ENCODE results near the gene EVPL. TPM values are rescaled to one million over a fixed set of nuclear protein-coding genes. Genes with fewer than 3 reads are reported as not detected.

The EVPL gene
- total and polyA plus RNA-seq, 2 of the 13 experiments (the other 11 are each of a cell fraction or from before 2014, with no cell fraction given) = 2.1 to 8.2 TPM

- Histone ChIP-seq H3K4me3 (replicated peaks in 1 of 3; ENCODE audit: insufficient read depth in 1 of 3, low read depth in 2 of 3, low read length in 3 of 3) (no peak overlapping the region), H4K20me1 (ENCODE audit: insufficient read depth, low read length) (no peaks in the 10 kb centered on the region), H3K27ac (ENCODE audit: extremely low read length, insufficient read depth, low read length) (no peak overlapping the region), H3K9me3 (ENCODE audit: low read length) (no peaks in the 10 kb centered on the region), H2AFZ (ENCODE audit: low read length) (no peak overlapping the region), H3K4me1 (ENCODE audit: insufficient read depth, low read length) (peaks cover 5% of the 10 kb centered on the region; the same call in 1 of the 2 replicates), H3K9ac (ENCODE audit: insufficient read depth, low read depth, low read length) (no peak overlapping the region), H3K27me3 (ENCODE audit: control insufficient read depth in 1 of 2, insufficient read depth in 2 of 2, low read length in 2 of 2) (no peaks in the 10 kb centered on the region), H3K4me2 (ENCODE audit: low read depth, low read length) (no peak overlapping the region), H3K79me2 (ENCODE audit: insufficient read depth, low read length) (no peaks in the 10 kb centered on the region), H3K36me3 (replicated peaks in 1 of 2; ENCODE audit: control insufficient read depth in 1 of 2, insufficient read depth in 2 of 2, low read length in 2 of 2) (peaks cover 1 to 14% of the 10 kb centered on the region in 2 experiments; a peak in 4 of 5 replicates)
- BruUV-seq (replicated peaks) = no TSS peak
- 96% methylated on average over 11 of the region's 11 CpGs for WGBS (ENCODE audit: low lambda C conversion rate)
- DNase-seq (ENCODE audit: low spot score) (no peak), FAIRE-seq (no peak), ATAC-seq (no peak)
- TF ChIP-seq TOPORS (CRISPR knock-in tag; IDR thresholded peaks at IDR 0.05) = no peak
- TF ChIP-seq SMYD3 (CRISPR knock-in tag; IDR thresholded peaks at IDR 0.05) = no peak
- TF ChIP-seq MEIS1 (CRISPR knock-in tag; IDR thresholded peaks at IDR 0.05; ENCODE audit: borderline replicate concordance) = no peak
- no peak for TF ChIP-seq CHD4 (IDR thresholded peaks at IDR 0.05; ENCODE audit: borderline replicate concordance, low read length)
- no peak for TF ChIP-seq ZNF580 (CRISPR knock-in tag; IDR thresholded peaks at IDR 0.05; ENCODE audit: borderline replicate concordance, low read depth)
- CTCF ChIA-PET (ENCODE audit: low intra/inter-chr PET ratio, low total read pairs) = no interaction called here
- in situ Hi-C loops (cut with HindIII; ENCODE audit: extremely low pct_ligation_motif_present, low pct_unique_long_range_greater_than_20kb) (no loop called here), intact Hi-C loops (cut with micrococcal nuclease; ENCODE audit: unreplicated experiment) (no loop called here)
- POLR2A ChIA-PET = interaction anchor here (2.1 kb wide), 1 partner anchor 11 kb away, joined by 5 read pairs; no protein-coding TSS in a partner anchor
Observed at GRCh38 chr17:76018340-76018680, 8.8 kb downstream of the EVPL start.

GRCh38 chr17:76017481-76018339, 9.4 kb downstream of the EVPL start:
- H3K9ac ChIP-seq (ENCODE audit: insufficient read depth, low read depth, low read length) = no peak overlapping the region
- no peaks in the 10 kb centered on the region for H3K9me3 ChIP-seq (ENCODE audit: low read length)
- ChIA-PET POLR2A (no interaction called here), CTCF (ENCODE audit: low intra/inter-chr PET ratio, low total read pairs) (no interaction called here)
- peaks cover 5% of the 10 kb centered on the region; the same call in 1 of the 2 replicates for H3K4me1 ChIP-seq (ENCODE audit: insufficient read depth, low read length)
- no peak overlapping the region for H3K27ac ChIP-seq (ENCODE audit: extremely low read length, insufficient read depth, low read length)
- intact Hi-C loops (cut with micrococcal nuclease; ENCODE audit: unreplicated experiment) = no loop called here
- in situ Hi-C loops (cut with HindIII; ENCODE audit: extremely low pct_ligation_motif_present, low pct_unique_long_range_greater_than_20kb) = no loop called here
- H2AFZ ChIP-seq (ENCODE audit: low read length) = no peak overlapping the region
- H3K27me3 ChIP-seq (ENCODE audit: control insufficient read depth in 1 of 2, insufficient read depth in 2 of 2, low read length in 2 of 2) = no peaks in the 10 kb centered on the region
- H3K4me2 ChIP-seq (ENCODE audit: low read depth, low read length) = no peak overlapping the region
- H3K4me3 ChIP-seq (replicated peaks in 1 of 3; ENCODE audit: insufficient read depth in 1 of 3, low read depth in 2 of 3, low read length in 3 of 3) = no peak overlapping the region
- peaks cover 1 to 8% of the 10 kb centered on the region in 2 experiments; a peak in 3 of 5 replicates for H3K36me3 ChIP-seq (replicated peaks in 1 of 2; ENCODE audit: control insufficient read depth in 1 of 2, insufficient read depth in 2 of 2, low read length in 2 of 2)
- H3K79me2 ChIP-seq (ENCODE audit: insufficient read depth, low read length) = no peaks in the 10 kb centered on the region
- no TSS peak for BruUV-seq (replicated peaks)
- 93% methylated on average over 19 of the region's 21 CpGs for WGBS (ENCODE audit: low lambda C conversion rate)
- ATAC-seq = no peak
- no peak for DNase-seq (ENCODE audit: low spot score)
- H4K20me1 ChIP-seq (ENCODE audit: insufficient read depth, low read length) = no peaks in the 10 kb centered on the region
- TF ChIP-seq ASH2L (IDR thresholded peaks at IDR 0.05; ENCODE audit: insufficient read length, low read depth, low read length) (no peak), ZNF501 (CRISPR knock-in tag; IDR thresholded peaks at IDR 0.05) (no peak), TCF12 (IDR thresholded peaks at IDR 0.05) (no peak), TCF12 (CRISPR knock-in tag; IDR thresholded peaks at IDR 0.05) (no peak), SATB2 (CRISPR knock-in tag; IDR thresholded peaks at IDR 0.05) (no peak), MXI1 (IDR thresholded peaks at IDR 0.05; ENCODE audit: borderline replicate concordance, low read depth, low read length) (no peak), ZNF713 (CRISPR knock-in tag; IDR thresholded peaks at IDR 0.05) (no peak), THAP9 (CRISPR knock-in tag; IDR thresholded peaks at IDR 0.05; ENCODE audit: borderline replicate concordance) (no peak), ZNF234 (CRISPR knock-in tag; conservative IDR thresholded peaks at IDR 0.05) (no peak), MAFF (IDR thresholded peaks at IDR 0.05; ENCODE audit: low read depth, low read length) (no peak), ZNF253 (CRISPR knock-in tag; IDR thresholded peaks at IDR 0.05; ENCODE audit: borderline replicate concordance) (no peak)
- no peak for FAIRE-seq

All from HepG2 (cell line).